PFSK-1 (cell line): Measurements from ENCODE around the gene LY6G6D.

Experiments used
- FOXP2 ChIP-seq: optimal IDR thresholded peaks from 2 replicates; pipeline ENCODE3; 2011; ENCODE audit warnings: borderline replicate concordance, control low read depth, inconsistent platforms; ENCODE audit not compliant: insufficient read depth; ENCODE audit errors: extremely low read length, extremely low read depth
- POLR2AphosphoS5 ChIP-seq: IDR thresholded peaks from 2 replicates; pipeline ENCODE4 v1.6.1; 2012; ENCODE audit warnings: low read depth, mild to moderate bottlenecking, control low read depth, low read length, moderate library complexity
- REST ChIP-seq, 2 experiments: IDR thresholded peaks; 2 replicates each; pipeline versions ENCODE4 v1.6.1 to v1.8.0; 2011 to 2012; ENCODE audit warnings: low read depth in 2 of 2, low read length in 2 of 2, control low read depth in 1 of 2, inconsistent platforms in 1 of 2, mild to moderate bottlenecking in 1 of 2, moderate library complexity in 1 of 2; ENCODE audit not compliant: insufficient read depth in 1 of 2
- SIN3A ChIP-seq: IDR thresholded peaks from 2 replicates; pipeline ENCODE4 v1.6.1; 2012; ENCODE audit warnings: mild to moderate bottlenecking, low read length, moderate library complexity, borderline replicate concordance; ENCODE audit not compliant: insufficient read depth
- TAF1 ChIP-seq: IDR thresholded peaks from 2 replicates; pipeline ENCODE4 v1.6.1; 2012; ENCODE audit warnings: low read length, control low read depth, borderline replicate concordance; ENCODE audit not compliant: insufficient read depth

Gene LY6G6D

GRCh38 chr6:31689249-31690110, 25.7 kb upstream of the LY6G6D start:
- no peak for TF ChIP-seq REST (IDR thresholded peaks at IDR 0.05; ENCODE audit: insufficient read depth in 1 of 2, low read depth in 2 of 2, low read length in 2 of 2)
- no peak for TF ChIP-seq SIN3A
- no peak for TF ChIP-seq FOXP2
- no peak for TF ChIP-seq TAF1
- no peak for TF ChIP-seq POLR2AphosphoS5

GRCh38 chr6:31690231-31691077, 24.7 kb upstream of the LY6G6D start:
- TF ChIP-seq TAF1 (no peak), FOXP2 (no peak), REST (IDR thresholded peaks at IDR 0.05; ENCODE audit: insufficient read depth in 1 of 2, low read depth in 2 of 2, low read length in 2 of 2) (no peak), POLR2AphosphoS5 (no peak)

GRCh38 chr6:31691078-31691463, 24.1 kb upstream of the LY6G6D start:
- no peak for TF ChIP-seq POLR2AphosphoS5
- no peak for TF ChIP-seq SIN3A
- no peak for TF ChIP-seq REST (IDR thresholded peaks at IDR 0.05; ENCODE audit: insufficient read depth in 1 of 2, low read depth in 2 of 2, low read length in 2 of 2)
- TF ChIP-seq TAF1, result no peak
- TF ChIP-seq FOXP2, result no peak

- TF ChIP-seq REST (IDR thresholded peaks at IDR 0.05; ENCODE audit: insufficient read depth in 1 of 2, low read depth in 2 of 2, low read length in 2 of 2), result no peak
- TF ChIP-seq FOXP2, result no peak
- TF ChIP-seq SIN3A, result no peak
- no peak for TF ChIP-seq TAF1
- TF ChIP-seq POLR2AphosphoS5, result no peak
Measured at GRCh38 chr6:31691564-31692108, 23.5 kb upstream of the LY6G6D start.
